Measurements from ENCODE around the gene KLHL24.
A peak's percentile ranks its signal among the peaks of the same experiment; 100 is the strongest.
"Not testable (repeated sequence)": the region's sequence is repeated elsewhere in the genome, so short reads cannot be mapped to it uniquely, and the experiment has no call there.

KLHL24 gene, protein sequence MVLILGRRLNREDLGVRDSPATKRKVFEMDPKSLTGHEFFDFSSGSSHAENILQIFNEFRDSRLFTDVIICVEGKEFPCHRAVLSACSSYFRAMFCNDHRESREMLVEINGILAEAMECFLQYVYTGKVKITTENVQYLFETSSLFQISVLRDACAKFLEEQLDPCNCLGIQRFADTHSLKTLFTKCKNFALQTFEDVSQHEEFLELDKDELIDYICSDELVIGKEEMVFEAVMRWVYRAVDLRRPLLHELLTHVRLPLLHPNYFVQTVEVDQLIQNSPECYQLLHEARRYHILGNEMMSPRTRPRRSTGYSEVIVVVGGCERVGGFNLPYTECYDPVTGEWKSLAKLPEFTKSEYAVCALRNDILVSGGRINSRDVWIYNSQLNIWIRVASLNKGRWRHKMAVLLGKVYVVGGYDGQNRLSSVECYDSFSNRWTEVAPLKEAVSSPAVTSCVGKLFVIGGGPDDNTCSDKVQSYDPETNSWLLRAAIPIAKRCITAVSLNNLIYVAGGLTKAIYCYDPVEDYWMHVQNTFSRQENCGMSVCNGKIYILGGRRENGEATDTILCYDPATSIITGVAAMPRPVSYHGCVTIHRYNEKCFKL

DNA sequence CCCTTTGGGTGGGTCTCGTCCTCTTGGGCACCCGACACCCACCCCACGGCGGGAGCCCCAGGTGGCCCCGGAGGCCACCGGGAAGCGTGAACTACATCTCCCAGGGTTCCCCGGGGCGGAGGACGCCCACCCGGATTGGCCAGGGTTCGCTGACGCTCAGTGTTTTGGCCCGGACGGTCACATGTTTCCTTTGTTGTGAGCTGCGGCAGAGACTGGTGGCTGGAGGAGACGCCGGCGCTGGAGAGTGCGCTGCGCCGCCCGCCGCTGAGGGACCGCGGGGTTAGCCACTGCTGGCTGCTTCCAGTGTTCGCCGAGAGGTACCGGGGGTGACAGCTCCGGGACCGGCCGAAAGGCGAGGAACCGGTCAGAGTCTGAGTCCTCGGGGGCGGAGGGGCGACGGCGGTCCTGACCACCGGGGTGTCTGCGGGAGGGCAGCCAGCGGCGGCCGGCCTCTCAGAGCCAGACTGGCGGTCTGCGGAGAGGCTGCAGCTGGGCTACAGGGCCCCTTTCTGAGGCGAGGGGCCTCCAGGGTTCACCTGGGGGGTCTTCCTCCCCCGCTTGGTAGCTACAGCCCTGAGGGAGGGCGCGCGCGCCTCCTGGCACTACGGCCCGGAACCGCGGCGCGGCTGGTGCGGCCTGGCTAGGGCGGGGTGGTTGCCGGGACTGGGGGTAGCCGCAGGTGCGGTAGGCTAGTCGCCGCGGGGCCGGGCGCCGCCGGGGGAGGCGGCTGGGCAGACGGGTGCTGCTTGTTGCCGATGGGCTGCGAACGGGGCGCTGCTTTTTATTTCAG is at the start of gene KLHL24:
TSS of gene KLHL24 (plus strand) at position 193 of the 790 bp plus-strand sequence. CDS start 14,734 bp downstream, outside the sequence.
- peak; percentile 92 for DNase-seq

DNA sequence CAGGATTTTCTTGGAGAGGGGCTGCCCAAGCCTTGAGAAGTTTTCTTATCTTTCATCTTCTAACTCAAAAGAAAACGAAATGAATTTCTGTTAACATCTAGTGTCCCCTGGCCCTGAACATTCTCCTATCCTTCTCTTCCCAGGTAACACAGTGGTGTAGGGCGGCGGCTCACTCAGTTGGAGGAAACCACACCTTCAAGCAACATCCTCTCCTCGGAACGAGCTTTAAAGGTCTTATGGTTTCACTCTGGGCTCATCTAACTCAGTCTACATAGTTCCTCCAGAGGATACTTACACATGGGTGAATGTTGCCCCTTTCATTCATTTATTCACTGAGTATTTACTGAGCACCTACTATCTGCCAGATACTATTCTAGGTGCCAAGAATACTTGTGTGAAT is 48.9 kb upstream of the KLHL24 start:
- peak; percentile 53 for DNase-seq

DNA sequence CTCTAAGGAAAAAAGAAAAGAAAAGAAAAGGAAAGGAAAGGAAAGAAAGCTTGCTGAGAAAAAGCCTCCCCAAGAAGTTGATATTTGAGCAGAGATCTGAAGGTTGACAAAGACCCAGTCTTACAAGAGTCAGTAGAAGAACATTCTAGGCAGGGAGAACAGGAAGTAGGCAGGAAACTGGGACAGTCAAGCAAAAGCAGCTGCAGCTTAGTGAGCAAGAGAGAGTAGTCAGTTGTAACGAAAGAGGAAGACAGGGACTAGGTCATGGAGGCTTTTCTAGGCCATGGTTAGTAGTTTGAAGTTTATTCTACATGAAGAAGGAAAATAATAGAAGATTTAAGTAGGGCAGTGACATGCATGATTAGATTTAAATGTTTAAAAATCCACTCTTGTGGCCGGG is 48.1 kb upstream of the KLHL24 start:
- DNase-seq: peak; percentile 13

DNA sequence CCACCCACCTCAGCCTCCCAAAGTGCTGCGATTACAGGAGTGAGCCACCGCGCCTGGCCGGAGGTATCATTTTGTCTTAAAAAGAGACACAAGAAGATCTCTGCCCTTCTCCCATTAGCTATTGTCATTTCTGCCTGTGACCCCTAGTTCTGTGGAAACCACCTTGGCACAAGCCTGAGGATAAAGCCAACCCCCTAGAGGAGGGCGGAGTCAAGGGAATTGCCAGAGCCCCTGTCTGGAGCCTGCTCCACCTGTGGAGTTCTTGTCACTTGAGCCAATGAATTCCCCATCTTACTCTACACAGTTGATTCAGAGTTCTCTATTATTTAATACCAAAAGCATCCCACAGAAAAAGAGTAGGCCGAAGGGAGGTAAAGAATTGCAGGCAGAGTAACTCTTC is 45.0 kb upstream of the KLHL24 start:
- DNase-seq: no peak

DNA sequence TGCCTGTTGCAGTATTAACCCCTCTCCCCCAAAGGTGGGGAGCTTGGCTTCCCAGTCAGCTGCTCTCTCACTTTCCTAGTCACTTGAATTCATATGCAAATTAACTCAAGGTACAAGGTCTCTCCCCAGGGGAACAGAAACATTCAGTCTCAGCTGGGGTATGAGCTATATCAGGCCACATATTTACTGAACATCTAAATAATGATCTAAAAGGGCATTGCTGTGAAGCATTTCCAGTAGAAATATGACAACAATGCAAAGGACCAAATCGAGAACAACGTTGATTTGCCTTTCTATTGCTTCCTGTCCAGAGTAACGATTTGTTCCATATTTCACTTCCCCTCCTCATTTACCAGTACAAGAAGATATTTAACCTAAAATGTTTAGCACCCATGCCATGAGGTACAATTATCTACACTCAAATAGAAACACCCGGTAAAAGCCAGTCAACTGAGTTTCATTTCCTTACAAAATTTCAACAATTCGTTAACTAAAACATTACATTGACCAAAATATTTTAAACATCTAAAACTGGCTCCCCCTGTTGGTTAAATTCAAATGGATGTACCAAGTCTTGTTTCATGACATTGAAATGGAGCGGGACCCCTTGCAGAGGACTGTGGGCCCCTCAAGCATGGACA is 43.4 kb upstream of the KLHL24 start:
- DNase-seq: peak; percentile 10

DNA sequence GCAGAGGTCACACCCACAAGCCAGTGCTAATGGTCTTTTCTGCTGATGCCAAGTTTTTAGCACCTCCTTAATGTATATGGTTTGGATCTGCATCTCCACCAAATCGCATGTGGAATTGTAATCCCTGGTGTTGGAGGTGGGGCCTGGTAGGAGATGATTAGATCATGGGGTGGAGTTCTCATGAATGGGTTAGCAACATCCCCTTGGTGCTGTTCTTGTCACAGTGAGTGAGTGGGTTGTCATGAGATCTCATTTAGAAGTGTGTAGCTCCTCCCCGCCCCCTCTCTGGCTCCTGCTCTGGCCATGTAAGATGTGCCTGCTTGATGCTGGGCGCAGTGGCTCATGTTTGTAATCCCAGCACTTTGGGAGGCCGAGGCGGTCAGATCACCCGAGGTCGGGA is 42.6 kb upstream of the KLHL24 start:
- DNase-seq: no peak

DNA sequence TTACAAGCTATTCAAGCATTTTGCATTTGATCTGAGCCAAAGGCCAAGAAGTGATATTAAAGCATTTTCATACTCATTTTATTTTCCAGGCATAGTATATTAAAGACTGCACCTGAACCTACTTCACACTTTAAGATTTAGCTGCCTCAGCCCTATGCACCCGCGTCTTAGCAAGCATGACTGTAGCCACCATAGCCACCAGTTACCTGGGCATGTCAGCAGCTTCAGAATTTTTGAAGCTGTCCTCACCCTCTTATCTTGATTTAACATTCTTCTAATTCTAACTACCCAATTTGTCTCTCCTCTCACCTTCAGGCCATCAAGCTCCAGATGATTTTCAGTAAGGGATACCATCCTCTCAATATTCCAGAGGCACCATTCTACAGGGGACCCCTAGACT is 40.8 kb upstream of the KLHL24 start:
- no peak for DNase-seq

DNA sequence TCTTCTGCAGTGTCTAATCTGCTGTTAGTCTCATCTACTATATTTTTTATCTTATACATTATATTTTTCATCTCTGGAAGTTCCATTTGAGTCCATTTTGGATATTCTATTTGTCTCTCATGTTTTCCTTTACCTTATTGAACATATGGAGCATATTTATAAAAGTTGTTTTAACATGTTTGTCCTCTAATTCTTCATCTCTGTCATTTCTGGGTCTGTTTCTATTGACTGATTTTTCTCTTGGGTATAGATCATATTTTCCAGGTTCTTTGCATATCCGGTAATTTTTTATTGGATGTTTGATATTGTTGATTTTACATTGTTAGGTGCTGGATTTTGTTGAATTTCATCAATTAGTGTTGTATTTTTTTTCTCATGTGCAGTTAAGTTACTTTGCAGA is 37.5 kb upstream of the KLHL24 start:
- DNase-seq: no peak

DNA sequence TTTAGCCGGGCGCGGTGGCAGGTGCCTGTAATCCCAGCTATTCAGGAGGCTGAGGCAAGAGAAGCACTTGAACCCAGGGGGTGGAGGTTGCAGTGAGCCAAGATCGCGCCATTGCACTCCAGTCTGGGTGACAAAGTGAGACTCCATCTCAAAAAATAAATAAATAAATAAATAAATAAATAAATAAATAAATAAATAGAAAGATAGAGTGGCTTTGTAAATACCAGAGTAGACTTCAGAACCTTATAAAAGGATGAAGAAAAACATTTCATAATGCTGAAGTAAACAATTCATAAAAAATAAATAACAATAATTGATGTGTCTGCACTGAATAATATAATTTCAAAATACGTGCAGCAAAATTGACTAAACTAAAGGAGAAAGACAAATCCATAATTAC is 24.1 kb upstream of the KLHL24 start:
- not testable (repeated sequence) for DNase-seq

DNA sequence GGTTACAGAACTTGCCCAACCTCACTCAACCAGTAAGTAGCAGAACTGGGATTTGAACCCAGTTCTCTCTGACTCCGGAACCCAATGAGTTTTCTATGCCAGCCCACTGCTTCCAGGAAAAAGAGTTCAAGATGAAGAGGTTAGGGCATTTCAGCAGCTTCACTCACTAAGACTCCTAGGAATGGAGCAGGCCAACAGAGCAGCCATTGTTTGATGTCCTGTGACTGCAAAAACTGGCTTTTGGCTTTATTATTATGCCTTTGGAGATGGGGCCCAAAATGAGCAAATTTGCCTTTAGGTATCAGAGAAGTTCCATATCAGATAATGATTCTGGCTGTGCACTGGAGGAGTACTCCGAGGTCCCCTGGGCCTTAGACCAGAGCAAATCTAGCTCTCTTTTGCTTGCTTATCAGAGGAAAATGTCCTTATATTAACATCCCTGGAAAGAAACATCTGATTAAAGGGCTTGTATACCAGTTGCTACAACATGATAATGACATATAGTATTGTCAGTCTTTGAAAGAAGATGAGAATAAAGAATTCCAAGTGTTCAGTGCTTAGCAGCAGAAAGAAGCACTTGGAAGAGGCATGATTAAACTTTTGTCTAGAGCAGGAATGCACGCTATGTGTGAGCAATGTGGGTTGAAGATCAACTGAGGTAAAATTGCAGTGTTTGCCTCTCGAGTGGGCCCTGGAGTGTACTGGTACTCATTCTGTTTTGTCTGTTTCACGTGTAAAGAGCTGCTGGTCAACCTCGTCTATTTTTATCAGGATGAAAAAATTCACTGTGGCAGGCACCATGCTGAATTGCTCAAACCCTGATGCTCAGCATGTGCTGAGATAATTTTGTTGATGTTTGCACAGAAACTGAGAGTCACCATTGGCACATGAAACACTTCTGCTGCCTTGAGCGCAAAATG is 21.8 kb upstream of the KLHL24 start:
- DNase-seq: no peak

DNA sequence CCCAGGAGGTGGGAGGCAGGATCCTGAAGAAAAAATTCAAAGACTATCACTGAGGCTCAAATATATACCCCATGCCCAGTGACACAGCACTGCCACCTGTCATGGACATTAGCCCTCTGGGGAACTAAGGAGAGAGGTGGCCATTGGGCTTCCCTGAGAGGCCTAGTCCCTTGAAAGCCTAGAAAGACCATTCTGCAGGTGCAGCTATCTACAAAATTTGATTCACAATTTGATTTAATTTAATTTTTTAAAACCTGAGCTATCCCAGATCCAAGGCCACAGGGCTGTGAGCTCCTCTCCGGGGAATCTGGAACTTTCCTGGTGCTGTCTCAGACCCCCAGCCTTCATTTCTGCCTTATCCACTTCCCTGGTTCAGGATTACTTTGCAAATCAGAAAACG is 16.9 kb upstream of the KLHL24 start:
- no peak for DNase-seq

DNA sequence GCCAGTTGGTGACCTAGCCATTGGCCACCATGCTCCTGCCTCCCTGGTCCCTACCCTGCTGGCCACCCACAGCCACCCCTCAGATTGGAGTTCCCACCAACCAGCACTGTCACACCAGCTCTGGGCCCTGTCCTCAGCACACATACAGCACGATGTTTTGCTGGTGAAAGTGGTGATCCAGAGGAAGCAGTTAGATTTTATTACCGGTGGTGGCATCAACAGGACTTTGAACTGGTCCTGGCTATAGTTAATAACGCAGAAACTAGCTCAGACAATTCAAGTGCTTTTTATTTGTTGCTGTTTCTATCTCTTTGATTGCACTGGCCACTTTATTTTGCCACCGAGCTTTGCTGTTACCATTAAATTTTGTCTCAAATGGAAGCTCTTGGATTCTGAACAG is 16.4 kb upstream of the KLHL24 start:
- DNase-seq: no peak

DNA sequence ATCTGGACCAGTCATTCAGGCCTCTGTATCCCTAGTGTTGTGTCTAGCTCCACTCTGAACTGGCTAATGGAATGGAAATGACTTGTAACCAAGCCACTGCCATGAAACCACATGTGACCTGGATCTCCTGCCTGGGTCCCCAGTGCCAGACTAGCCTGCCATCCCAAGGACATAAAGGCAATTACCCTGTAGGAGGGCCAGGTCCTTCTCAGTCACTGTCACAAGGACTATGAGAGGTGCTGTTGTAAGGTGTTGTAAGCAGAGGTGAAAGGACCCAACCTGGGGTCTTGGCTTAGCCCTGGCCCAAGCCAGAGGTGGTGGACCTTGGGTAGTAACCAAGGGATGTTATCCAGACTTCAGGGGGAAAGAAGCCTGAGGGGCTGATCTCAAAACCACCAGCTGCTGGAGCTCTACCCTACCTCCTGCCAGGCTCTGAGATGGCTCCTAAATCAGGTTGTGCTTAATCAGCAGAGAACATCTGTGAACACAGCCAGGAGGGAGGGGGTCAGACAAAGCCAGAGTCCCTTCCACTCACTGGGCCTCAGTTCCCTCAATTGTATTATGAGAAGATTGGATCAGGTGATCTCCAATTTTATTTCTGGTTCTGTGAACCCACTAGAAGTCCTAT is 15.7 kb upstream of the KLHL24 start:
- no peak for DNase-seq

DNA sequence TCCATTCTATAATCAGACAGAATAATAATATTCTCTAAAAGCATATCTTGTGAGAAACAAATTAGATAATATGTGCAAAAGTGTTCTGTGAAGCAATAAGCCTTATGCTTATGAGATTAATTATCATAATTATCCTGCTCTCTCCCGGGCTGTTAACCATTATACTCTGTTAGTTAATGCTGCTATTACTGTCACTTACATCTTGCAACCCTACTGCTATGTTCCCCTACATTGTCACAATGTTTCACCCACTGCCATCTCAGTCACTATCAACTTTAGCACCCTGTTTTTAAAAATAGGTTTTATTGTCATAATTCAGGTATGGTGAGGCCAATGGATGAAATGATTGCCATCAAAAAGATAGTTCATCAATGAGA is 15.2 kb upstream of the KLHL24 start:
- DNase-seq: no peak

DNA sequence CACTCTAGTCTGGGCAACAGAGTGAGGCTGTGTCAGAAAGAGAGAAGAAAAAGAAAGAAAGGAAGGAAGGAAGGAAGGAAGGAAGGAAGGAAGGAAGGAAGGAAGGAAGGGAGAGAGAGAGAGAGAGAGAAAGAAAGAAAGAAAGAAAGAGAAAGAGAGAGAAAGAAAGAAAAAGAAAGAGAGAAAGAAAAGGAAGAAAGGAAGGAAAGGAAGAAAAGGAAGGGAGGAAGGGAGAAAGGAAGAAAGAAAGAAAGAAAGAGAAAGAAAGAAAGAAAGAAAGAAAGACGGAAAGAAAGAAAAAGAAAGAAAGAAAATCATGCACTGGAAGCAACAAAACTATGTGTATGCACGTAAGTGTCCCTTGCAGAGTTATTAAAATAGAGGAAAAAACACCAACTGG is 12.9 kb upstream of the KLHL24 start:
- not testable (repeated sequence) for DNase-seq

DNA sequence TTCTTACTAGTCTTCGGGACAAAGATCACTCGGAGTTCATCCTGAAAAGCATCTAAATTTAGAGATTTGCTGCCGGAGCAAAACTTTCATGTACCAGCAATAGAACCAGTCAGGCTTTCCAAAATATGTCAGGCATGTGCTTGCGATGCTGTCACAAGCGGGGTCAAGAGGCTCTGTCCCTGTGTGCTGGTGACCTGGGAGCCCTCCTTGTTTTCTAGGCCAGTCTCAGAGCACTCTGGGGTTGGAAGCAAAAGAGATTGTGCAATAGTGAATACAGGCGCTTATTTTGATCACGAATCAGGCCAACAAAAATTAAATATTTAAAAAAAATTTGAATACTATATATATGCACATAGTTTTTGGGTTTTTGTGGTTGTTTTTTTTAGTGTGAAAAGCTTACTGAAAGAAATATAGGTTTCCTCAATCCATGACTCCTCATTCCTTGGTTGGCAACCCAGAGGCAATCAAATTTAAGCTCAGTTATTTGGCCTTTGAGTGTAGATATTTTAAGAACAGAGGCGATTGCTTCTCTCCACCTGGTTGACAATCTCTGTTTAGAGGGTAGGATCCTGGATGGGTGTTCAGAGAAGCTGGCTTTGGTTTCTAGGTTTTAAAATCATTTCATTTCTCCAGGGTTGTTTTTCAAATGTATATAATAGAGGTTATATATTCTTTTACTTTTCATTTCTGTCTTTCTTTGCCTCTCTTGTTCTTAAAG is 8.4 kb upstream of the KLHL24 start:
- DNase-seq: no peak

DNA sequence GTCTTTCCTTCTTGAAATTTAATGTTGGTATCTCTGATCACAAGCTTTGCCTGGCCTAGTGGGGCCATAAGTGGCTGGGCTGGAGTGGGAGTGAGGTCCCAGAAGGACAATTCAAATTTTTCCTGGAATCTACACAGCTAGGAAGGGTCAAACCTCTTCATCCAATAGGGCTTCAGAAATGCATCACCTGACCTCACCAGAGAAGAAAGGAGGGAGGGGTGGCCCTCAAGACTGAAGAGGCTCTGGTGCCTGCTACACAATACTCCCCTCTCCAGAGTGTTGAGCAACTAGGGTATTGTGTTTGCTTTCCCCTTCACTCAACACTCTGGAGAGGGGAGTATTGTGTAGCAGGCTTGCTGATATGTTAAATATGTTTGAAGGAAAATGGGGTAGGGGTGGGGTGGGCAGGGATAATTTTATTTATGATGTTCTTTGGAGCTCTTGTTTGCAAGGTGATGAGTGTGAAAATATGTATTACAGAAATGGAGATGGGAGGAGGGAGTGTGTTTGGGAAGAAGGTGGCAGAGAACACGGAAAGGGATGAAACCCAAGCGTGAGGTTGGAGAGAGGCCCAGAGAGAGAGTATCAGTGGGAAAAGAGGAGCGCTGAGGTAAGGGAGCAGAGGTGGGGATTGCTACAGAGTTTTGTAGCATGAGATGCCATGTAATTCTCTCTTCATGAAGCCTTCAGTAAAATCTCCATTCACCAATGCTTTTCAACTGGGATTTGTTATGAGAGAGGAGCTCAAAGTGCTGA is 5.7 kb upstream of the KLHL24 start:
- no peak for DNase-seq

DNA sequence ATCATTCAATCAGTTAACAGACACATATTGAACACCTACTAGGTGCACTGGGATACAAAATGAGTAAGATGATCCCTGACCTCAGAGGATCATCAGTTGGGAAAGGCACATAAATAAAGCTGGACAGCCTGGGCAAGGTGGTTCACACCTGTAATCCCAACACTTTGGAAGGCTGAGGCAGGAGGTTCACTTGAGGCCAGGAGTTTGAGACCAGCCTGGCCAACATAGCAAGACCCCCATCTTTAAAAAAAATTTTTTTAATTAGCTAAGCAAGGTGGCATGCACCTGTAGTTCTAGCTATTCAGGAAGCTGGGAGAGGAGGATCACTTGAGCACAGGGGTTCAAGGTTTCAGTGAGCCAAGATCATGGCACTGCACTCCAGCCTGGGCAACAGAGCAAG is 3.7 kb upstream of the KLHL24 start:
- no peak for DNase-seq

DNA sequence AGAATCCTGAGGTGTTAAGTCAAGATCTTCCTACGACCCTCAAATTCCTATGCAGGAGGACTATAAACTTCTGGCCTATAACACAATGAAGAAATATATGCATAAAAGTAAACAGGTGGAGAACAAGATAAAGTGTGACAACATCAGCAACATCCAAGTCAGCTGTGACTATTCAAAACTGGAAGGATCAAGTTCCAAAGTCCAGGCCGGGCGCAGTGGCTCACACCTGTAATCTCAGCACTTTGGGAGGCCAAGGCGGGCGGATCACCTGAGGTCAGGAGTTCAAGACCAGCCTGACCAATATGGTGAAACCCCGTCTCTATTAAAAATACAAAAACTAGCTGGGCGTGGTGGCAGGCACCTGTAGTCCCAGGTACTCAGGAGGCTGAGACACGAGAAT is 2.7 kb upstream of the KLHL24 start:
- not testable (repeated sequence) for DNase-seq

DNA sequence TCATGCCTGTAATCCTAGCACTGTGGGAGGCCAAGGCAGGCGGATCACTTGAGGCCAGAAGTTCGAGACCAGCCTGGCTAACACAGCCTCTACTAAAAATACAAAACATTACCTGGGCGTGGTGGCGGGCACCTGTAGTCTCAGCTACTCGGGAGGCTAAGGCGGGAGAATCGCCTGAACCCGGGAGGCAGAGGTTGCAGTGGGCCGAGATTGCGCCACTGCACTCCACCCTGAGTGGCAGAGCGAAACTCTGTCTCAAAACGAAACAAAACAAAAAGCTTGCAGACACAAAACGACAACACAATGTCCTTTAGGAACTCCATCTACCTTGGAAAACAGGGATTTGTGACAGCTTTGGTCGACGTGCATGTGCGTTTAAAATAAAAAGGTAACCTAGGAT is 716 bp upstream of the KLHL24 start:
- DNase-seq: no peak

Data from CD4-positive, alpha-beta T cell treated with Interleukin-6 for 4 hours (primary cell).